HG02973 (cell line): ENCODE data around the gene RBMS1.

Experiments
- ATAC-seq: cut with Tn5 transposase; IDR thresholded peaks from one replicate; pipeline ENCODE4 v1.9.1; 2021; ENCODE audit warnings: moderate library complexity; ENCODE audit not compliant: unreplicated experiment

RBMS1 gene

GRCh38 chr2:160417745-160418397 is 75.7 kb downstream of the RBMS1 start:
- no peak for ATAC-seq

GRCh38 chr2:160415991-160416390 is 77.6 kb downstream of the RBMS1 start:
- no peak for ATAC-seq

DNA sequence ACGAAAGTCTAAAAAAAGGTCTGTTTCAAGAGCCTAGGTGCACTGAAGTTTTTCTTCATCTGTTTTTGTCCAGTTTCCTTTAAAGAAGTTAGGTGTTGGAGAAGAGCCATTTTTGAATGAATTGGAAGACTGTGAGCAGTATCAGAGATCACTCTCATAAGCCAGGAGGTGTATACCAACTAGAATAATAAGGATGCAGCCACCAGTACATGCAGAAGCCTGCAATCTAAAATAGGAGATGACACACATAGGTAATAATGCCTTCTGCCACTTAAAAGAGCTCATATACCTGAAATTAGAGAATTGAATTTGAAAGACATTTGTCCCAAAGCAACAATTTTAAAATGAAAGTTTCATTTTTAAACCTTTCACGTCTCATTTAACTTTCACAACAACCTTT is 81.7 kb downstream of the RBMS1 start:
- ATAC-seq = no peak

GRCh38 chr2:160411167-160411566 is 82.4 kb downstream of the RBMS1 start:
- no peak for ATAC-seq

- no peak for ATAC-seq
These were observed 84.1 kb downstream of the RBMS1 start for GRCh38 chr2:160409480-160409879.

- ATAC-seq = no peak
These were observed 84.7 kb downstream of the RBMS1 start for GRCh38 chr2:160408959-160409291.

DNA sequence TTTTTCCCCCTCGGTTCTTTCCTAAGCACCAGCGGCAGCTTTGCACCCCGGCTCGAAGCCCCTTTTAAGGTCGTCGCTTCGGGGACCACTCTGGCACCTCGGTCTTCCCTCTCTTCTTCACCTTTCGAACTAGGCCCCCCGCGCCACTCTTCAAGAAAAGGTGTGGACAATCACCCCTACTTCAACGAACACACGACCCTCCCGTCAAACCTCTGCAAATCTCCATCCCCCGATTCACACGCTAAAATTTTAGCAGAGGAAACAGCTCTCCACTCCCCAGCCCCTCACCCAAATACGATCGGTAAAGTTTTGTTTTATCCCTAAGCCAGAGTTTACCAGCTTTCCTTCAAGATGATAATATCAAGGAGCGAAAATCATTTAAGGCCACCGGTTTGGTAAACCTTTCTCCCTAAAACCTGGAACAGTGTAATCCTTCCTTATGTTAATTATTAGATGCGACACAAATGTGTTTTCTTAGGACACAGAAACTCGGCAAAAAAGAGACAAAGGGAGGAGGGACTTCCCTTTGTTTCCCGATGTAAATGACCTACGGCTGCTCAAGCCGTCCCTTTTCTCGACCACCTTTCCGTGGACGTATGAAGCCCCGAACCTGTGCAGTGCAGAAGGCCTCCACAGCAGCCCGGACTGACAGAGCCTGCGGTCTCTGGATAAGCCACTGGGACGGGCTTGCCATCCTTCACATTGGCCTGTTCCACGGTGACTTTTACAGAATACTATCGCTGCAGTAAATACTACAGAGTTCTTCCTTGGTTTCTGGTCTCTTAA is 85.2 kb downstream of the RBMS1 start:
- no peak for ATAC-seq

- peak; percentile 58 for ATAC-seq
These were observed 86.0 kb downstream of the RBMS1 start for GRCh38 chr2:160407393-160408172.

DNA sequence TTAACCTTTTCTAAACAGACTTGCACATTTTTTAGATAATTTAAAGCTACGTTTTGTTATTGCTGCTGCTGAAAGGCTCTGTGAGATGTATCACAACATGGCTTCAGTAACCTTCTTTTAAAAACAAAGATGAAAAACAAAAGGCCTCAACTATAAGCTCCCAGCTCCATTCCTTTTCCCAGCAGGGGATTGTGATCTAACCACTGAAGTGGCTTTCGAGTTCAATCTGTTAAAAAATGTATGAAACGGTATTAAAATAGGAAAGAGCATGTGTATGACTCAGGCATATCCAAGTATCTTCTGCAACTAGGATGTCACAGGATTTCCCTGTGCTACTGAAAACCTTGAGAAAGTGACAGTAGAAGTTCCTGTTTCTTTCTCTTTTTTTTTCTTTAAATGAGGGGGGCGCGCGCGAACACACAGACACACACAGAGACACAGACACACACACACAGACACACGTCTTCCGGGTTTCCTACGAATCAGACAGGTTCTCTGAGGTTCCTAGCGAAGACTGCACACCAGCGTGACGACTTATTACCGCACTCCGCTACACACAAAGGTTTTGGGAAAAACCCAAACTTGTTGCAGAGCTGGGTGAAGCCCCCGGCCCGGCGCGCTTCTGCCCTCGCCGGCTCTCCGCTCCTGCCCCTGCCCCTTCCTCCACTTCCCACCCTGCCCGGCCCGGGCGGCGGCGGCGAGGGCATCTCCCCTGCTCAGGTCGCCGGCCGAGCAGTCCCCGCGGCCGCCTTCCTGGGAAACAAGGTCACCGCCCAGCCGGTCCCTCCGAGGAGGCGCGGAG is 86.8 kb downstream of the RBMS1 start:
- ATAC-seq = peak; percentile 59

DNA sequence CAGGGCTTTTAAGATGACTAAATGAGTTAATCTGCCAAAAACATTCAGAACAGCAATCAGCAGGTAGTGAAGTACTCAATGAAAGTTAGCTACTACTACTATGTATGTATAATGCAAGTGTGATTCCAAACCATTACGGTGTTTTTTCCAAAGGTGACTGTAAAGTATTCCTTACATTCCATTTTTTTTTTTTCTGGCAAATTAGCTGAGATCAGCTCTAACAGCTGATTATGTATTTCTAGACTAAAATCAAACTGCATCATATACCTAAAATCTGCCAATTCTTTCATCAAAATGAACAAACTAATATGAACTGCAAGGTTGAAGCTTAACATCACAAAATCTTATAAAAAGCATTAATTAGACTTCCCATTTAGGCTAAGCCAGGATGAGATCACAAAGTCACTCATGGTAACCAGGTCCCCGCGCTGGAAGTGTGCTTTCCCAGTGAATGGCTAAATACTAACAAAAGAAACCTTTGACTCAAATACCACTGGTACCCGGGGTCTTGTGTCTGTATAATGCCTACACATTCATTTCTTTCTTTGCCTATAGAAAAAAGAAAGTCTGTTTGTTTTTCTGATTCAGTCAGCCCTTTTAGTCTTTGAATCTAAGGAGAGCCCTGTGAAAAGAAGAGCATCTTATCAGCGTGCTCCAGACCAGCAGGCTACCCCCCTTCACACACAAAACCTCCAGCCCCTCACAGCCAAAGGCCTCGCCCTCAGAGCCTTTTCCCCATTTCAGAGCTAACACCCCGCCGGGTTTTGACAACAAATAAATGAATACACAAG is 88.3 kb downstream of the RBMS1 start:
- ATAC-seq = no peak

GRCh38 chr2:160402997-160403979 is 90.3 kb downstream of the RBMS1 start:
- no peak for ATAC-seq

GRCh38 chr2:160402501-160402900 is 91.1 kb downstream of the RBMS1 start:
- ATAC-seq = no peak

DNA sequence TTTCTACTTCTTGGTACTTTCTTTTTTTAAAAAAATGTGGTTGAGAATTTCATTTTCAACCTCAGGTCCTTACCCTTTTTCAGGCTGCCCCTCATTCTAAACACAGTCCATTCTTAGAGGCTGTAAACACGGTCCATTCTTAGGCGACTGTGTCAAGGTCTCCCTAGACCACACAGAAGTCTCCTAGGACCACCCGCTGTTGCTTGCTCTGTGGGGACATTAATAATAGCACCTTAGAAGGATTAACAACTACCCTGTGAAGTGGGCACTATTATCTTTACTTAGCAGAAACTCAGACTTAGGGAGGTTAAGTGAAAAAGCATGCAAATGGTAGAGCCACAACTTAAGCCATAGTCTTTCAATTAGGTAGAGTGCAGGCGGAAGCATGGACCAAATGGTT is 91.7 kb downstream of the RBMS1 start:
- no peak for ATAC-seq

- no peak for ATAC-seq
These were observed 93.7 kb downstream of the RBMS1 start for GRCh38 chr2:160399880-160400279.

DNA sequence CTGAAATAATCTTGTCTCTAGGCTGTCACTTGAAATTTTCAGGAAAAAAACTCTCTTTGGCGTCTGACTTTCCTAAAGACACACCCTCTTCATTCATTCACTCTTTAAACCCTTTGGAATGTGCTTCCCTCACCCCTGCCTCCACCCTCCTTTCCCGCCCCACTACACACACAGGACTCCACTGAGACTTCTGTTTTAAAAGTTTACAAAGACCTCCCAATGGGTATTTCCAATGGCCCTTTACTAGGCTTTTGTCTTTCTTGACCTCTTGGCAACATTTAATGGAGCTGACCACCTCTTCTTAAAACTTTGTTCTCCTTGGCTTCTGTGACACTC is 96.1 kb downstream of the RBMS1 start:
- ATAC-seq = no peak

- ATAC-seq = peak; percentile 100
These were observed 99.5 kb downstream of the RBMS1 start for GRCh38 chr2:160394153-160394552.

GRCh38 chr2:160392201-160392600 is 101.4 kb downstream of the RBMS1 start:
- ATAC-seq = no peak

GRCh38 chr2:160390544-160391455 is 102.8 kb downstream of the RBMS1 start:
- no peak for ATAC-seq
